Left ventricle myocardium inferior (tissue), 1 donor: ENCODE results near the gene NUMA1. TPM values are rescaled to one million over a fixed set of nuclear protein-coding genes. Genes with fewer than 3 reads are reported as not detected.

Experiments
- DNase-seq: peaks from one replicate; pipeline ENCODE4 v3.0.0-alpha.2; 2020
- H3K27ac ChIP-seq: fragments of 200-600 bp; replicated peaks from 2 replicates; pipeline ENCODE4 v1.8.0; 2021
- H3K27me3 ChIP-seq: fragments of 200-600 bp; 2 replicates; pipeline ENCODE4 v1.8.0; 2021; ENCODE audit warnings: low read depth
- H3K36me3 ChIP-seq: fragments of 200-600 bp; 2 replicates; pipeline ENCODE4 v1.8.0; 2021
- H3K4me1 ChIP-seq: fragments of 200-600 bp; 2 replicates; pipeline ENCODE4 v1.8.0; 2021
- H3K4me3 ChIP-seq: fragments of 200-600 bp; 2 replicates; pipeline ENCODE4 v1.8.0; 2021; ENCODE audit warnings: mild to moderate bottlenecking, moderate library complexity
- H3K9me3 ChIP-seq: fragments of 200-600 bp; replicated peaks from 2 replicates; pipeline ENCODE4 v1.8.0; 2021
- CTCF ChIP-seq: fragments of 200-600 bp; IDR thresholded peaks from 2 replicates; pipeline ENCODE4 v1.8.0; 2021; ENCODE audit warnings: antibody characterized with exemption, mild to moderate bottlenecking, borderline replicate concordance
- intact Hi-C: fragments of 100-400 bp; cut with micrococcal nuclease; formaldehyde crosslinking; loops from one replicate; pipeline ENCODE4 v1.11.0; 2022
- total RNA-seq: library from RNA; stranded (reverse); fragmentation: NEBNext Ultra II Directional; extraction: Animal tissue kit (Norgen Biotek cat#: 25700); gene quantifications from one replicate; pipeline ENCODE4 v1.2.1, GENCODE V29; 2021
- donor health status: DM: no; HTN: yes; CAD: no; lungs with severe emphysema.

NUMA1 gene
- total RNA-seq, 1 donor from 2014 or later: 82.5 TPM

- no peak for DNase-seq
- Histone ChIP-seq H3K27me3 (no peaks in the 10 kb centered on the region), H3K27ac (peak overlapping the region; percentile 99), H3K36me3 (peaks cover 17% of the 10 kb centered on the region), H3K4me3 (peak overlapping the region; percentile 89), H3K9me3 (no peaks in the 10 kb centered on the region), H3K4me1 (peaks cover 49% of the 10 kb centered on the region)
- intact Hi-C loops: no loop called here
- TF ChIP-seq CTCF: no peak
These were observed 23.4 kb upstream of the NUMA1 start for GRCh38 chr11:72103754-72104167.

GRCh38 chr11:72102946-72103753 lies 22.8 kb upstream of the NUMA1 start, which contains the start of gene LAMTOR1:
LAMTOR1 (minus strand) TSS chr11:72103297; CDS start chr11:72103224, 73 bp downstream.
- H3K27me3 ChIP-seq: no peaks in the 10 kb centered on the region
- peak; percentile 100 for DNase-seq
- H3K4me1 ChIP-seq: peaks cover 54% of the 10 kb centered on the region
- peak within 1 kb of the TSS; percentile 99 for H3K27ac ChIP-seq
- intact Hi-C loops: no loop called here
- peaks cover 17% of the 10 kb centered on the region for H3K36me3 ChIP-seq
- H3K4me3 ChIP-seq: peak within 1 kb of the TSS; percentile 89
- H3K9me3 ChIP-seq: no peaks in the 10 kb centered on the region
- TF ChIP-seq CTCF: peak; percentile 57

- Histone ChIP-seq H3K27me3 (no peaks in the 10 kb centered on the region), H3K36me3 (peaks cover 22% of the 10 kb centered on the region), H3K27ac (peak overlapping the region; percentile 99), H3K9me3 (no peaks in the 10 kb centered on the region), H3K4me3 (peak overlapping the region; percentile 89), H3K4me1 (peaks cover 54% of the 10 kb centered on the region)
- no peak for TF ChIP-seq CTCF
- no peak for DNase-seq
- intact Hi-C loops: no loop called here
These were observed 22.2 kb upstream of the NUMA1 start for GRCh38 chr11:72102631-72102945.

GRCh38 chr11:72102162-72102561 lies 21.8 kb upstream of the NUMA1 start:
- H3K4me1 ChIP-seq: peaks cover 54% of the 10 kb centered on the region

GRCh38 chr11:72100462-72100861 lies 20.1 kb upstream of the NUMA1 start:
- H3K9me3 ChIP-seq: no peaks in the 10 kb centered on the region
- intact Hi-C loops: no loop called here
- peaks cover 54% of the 10 kb centered on the region for H3K4me1 ChIP-seq
- no peak for TF ChIP-seq CTCF
- no peak for DNase-seq
- H3K27me3 ChIP-seq: no peaks in the 10 kb centered on the region
- peak overlapping the region; percentile 3 for H3K27ac ChIP-seq
- H3K36me3 ChIP-seq: peaks cover 37% of the 10 kb centered on the region
- H3K4me3 ChIP-seq: no peak overlapping the region

More at GRCh38 chr11:72102162-72102561, 21.8 kb upstream of the NUMA1 start:
- H3K27me3 ChIP-seq: no peaks in the 10 kb centered on the region
- H3K9me3 ChIP-seq: no peaks in the 10 kb centered on the region
- peak overlapping the region; percentile 89 for H3K4me3 ChIP-seq
- intact Hi-C loops: no loop called here
- DNase-seq: no peak
- peaks cover 27% of the 10 kb centered on the region for H3K36me3 ChIP-seq
- no peak for TF ChIP-seq CTCF
- peak overlapping the region; percentile 99 for H3K27ac ChIP-seq
